Stimulated activated CD8-positive, alpha-beta memory T cell treated with anti-CD3 and anti-CD28 coated beads, Interleukin-12 subunit alpha, Interleukin-12 subunit beta, amount 100 ng/mL, for 1 hour (primary cell): Measurements from ENCODE around the gene MAGI1.
"Not testable (repeated sequence)": the region's sequence is repeated elsewhere in the genome, so short reads cannot be mapped to it uniquely, and the experiment has no call there.

Source experiments
- DNase-seq: peaks from one replicate; pipeline ENCODE4 v3.0.0-alpha.2; 2020; ENCODE audit warnings: low read depth

MAGI1 gene

DNA sequence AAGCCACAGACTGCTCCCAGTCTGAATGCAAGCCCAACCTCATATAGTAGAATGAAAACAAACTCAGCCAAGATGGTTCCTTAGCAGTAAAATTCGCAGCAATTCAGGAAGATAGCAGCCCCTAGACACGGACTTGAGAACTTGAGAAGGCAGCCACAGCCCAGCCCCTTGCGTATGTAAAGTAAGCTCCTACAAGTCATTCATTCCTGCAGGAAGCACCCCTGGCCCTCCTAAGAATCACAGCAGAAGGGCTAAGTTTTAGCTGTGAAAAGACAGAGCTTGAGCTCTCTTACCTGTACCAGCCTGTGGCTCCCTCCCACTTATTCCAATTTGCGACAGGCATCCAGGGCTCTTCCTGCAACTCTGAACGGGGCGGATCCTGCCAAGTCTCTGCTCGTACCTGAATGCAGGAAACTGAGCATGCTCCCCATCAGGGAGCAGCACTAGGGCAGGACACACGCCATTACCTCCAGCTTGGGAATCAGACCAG lies 136.4 kb downstream of the MAGI1 start:
- DNase-seq = no peak

- DNase-seq = no peak
Observed at GRCh38 chr3:65901226-65901625, 137.5 kb downstream of the MAGI1 start.

DNA sequence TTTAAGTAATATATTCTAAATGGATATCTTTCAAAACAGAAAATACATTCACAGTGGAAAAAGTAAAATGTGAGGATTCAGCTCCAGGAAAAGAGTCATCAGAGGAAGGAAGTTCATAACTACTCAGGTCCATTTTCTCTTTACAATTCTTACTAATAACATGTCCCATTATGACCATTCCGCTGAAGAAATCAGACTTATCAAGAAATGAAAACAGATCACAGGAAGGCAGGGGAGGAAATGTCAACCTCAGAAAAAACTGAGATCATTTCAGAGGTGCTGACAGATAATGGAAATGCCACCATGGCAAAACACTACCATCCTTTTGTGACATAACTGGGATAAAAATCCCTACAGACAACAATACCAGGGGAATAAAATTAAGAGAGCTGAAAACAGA lies 139.5 kb downstream of the MAGI1 start:
- DNase-seq = no peak

- no peak for DNase-seq
Observed at GRCh38 chr3:65897766-65898165, 141.0 kb downstream of the MAGI1 start.

DNA sequence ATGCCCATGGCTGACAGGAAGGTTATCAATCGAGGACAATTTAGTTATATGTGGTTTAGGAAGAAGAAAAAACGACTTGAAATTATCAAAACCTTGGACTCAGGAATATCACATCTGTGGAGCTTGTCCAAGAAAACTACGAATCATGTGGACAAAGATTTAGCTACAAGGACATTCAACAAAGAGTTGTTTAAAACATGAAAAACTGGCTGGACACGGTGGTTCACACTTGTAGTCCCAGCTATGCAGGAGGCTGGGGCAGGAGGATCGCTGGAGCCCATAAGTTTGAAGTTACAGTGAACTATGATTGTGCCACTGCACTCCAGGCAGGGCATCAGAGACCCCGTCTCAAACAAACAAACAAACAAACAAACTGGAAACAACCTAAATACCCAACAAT lies 142.4 kb downstream of the MAGI1 start:
- DNase-seq = no peak

DNA sequence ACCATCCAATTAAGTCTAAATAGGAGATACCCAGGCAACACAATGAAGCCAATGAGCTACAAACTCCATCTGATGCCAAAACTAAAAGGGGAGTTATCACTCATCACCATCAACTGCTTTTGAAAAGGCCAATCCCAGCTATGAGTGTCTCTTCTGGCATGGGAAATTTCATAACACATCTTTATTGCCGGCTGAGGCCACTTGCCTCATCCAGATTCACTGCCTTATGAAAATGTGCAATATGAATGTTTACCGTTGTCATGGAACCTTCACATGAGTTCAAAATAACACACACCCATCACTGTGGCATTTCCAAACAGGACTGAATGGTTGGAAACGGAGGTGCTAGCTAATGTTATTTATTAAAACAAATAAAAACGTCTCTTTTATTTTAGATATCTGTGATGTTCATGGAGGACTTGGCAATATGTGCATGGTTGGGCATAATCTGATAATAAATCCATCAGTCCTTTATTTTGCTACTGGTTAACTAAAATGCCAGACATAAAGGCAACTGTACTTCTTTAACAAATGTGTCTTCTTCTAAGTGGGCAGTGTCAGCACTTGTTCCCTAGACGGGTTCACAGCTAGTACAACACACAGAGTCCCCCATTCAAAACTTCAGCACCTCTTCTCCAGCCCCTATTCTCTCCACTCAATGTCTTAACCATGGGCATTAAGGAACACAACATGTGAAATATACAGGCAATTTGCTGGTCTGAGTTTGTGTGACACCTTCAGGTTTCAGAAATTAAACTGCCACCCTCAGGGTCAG lies 143.9 kb downstream of the MAGI1 start:
- no peak for DNase-seq

DNA sequence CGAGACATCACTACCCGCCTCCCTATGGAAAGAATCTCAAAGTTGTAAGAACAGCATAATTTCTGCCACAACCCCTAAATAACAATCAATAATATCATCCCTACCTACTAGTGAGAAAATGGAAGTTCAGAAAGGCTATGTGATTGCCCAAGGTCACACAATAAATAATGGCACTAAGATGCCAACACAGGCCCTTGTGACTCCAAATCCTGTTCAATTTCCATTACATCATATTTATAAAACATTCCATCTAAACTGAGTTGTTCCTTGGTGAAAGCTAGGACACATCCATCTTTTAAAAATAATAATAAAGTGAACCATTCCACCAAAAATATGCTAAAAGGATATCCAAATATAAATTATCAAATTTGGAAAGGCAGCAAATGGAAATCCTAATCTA lies 144.6 kb downstream of the MAGI1 start:
- DNase-seq = no peak

DNA sequence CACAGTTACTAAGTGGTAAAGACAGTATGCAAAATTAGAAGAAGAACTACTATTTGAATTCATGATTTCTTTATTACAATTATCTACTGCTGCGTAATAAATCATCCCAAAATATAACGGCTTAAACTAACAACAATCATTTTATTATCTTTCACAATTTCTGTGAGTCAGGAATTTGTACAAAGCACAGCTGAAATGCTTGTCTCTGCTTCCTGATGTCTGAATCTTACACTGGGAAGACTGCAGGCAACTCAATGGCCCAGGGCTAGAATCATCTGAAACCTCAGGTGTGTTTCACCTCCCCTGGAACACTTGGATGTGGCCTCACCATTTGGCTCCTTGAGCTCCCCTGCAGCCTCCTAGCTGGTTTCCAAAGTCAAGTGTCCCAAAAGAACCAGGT lies 145.1 kb downstream of the MAGI1 start:
- DNase-seq = no peak

DNA sequence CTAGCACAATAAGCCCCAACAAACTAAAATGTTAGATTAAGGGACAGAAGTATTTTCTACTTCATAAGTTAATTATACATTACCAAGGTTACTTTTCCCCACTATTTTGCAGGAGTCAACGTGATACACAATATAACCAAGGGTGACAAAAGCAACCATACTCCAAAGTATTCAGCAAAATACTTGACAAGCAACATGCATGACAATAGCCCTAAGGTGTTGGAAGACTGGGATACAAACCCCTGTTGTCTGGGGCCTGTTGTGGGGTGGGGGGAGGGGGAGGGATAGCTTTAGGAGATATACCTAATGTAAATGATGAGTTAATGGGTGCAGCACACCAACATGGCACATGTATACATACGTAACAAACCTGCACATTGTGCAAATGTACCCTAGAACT lies 147.2 kb downstream of the MAGI1 start:
- not testable (repeated sequence) for DNase-seq

DNA sequence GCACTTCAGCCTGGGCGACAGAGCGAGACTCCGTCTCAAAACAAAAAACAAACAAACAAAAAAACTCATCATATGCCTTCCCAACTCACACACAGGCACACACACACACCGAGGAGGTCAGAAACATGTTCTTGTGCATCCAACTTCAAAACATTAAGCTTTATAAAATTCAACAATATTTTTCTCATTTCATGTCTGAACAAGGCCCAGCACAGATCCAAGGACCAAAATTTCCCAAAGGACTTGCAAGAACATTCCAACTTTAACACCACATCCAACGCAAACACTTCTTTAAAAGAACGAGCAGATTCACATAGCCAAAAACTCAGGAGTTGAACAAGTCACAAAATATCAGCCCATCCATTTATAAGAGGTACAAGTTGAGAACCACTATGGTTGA lies 148.4 kb downstream of the MAGI1 start:
- DNase-seq = no peak

DNA sequence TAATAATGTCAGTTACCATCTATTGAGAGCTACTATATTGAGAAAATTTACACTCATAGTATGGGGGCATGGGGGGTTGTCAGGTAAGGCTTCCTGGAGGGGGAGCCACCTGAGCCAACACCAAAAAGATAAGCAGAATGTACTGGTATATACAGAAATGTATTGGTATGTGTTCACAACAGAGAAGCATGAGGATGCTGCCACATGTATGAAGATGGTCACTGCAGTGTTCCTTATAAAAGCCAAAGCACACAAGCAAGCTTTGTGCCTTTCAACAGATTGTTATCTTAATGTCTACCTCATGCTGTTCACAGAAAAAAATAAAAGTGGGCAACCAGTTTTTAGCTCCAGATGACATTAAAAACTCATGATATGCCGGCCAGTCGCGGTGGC lies 149.0 kb downstream of the MAGI1 start:
- no peak for DNase-seq

DNA sequence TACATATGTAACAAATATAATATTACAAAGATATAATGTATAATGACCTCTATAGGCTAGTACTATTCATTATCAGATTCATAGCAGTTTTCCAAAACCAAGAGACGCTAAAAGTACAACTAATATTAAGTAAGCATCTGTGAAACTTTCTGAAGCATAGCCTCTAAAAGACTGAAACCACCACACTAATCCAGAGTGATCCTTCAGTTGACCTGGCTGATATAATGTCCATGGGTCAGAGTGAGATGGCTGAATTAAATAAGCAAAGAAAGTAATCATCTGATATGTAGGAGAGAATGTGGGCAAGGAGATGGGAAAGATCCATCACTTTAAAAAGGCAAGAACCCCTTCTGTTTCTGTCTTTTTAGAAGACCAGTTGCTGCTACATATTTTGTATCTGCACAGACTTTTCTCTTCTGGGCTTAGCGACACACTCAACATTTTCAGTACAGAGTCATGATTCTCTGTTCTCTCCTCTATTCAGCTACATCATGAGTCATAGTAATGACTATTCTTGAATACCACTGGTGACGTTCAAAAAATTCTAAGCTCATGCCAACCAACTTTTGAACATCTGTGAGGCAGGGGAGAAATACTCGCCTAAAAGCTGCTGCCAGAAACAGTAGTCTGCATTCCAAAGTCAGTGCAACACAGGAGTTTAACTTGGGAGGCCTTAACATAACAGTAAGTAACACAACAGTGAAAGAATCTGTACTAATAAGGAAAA lies 149.6 kb downstream of the MAGI1 start:
- DNase-seq = no peak

GRCh38 chr3:65888196-65888595 lies 150.5 kb downstream of the MAGI1 start:
- DNase-seq = no peak

- no peak for DNase-seq
Observed at GRCh38 chr3:65886391-65886790, 152.3 kb downstream of the MAGI1 start.

- no peak for DNase-seq
Observed at GRCh38 chr3:65884071-65884470, 154.6 kb downstream of the MAGI1 start.

DNA sequence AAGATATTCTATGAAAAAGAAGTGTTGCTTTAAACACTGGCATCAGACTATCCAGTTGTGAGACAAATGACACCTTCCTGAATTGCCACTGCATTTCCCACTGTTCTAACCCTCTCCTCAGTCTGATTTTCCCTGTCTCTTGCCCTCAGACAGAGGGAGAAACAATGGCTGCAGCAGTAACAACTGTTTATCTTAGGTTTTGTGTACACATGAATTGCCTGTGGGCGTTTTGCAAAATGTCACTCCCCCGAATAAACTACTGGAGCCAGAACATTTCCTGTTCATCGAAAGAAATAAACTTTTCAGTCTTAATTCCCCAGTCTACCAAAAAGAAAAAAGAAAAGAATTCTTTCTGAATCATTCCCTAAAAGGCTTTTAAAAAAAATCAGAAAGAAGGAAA lies 155.1 kb downstream of the MAGI1 start:
- no peak for DNase-seq

GRCh38 chr3:65880350-65880749 lies 158.4 kb downstream of the MAGI1 start:
- no peak for DNase-seq

DNA sequence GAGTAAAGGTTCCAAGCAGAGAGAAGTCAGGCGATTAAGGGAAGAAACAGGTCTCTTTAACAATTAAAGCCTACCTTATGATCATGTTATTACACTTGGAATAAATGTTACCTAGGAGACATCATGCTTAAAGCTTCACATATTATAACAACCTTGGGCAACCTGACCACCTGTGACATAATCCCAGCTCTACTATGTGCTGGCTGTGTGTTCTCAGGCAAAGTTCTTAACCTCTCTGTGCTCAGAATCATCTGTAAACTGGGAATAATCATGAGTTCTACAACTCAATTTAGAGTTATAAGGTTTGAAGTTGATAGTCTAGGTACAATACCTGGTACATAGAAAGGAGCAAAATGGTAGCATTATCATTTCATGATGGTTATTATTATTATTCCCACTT lies 159.3 kb downstream of the MAGI1 start:
- DNase-seq = no peak

DNA sequence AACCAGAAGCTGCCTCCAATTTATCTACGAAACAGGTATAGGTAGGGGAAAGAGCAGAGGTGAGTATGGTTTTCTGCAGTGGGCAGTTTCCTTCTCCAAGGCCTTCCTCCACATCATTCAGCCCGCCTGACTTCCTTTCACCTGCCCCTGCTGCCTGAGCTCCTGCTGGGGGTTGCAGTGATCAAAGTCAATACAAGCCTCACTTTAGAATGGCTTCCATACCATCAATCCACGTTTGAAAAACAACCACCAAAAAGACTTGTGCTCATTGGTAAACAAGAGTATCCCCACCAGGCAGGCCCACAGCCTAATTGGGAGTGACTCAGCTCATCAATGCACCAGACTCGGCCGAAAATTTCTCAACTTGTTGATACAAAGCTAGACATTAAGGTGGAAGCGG lies 159.9 kb downstream of the MAGI1 start:
- no peak for DNase-seq

GRCh38 chr3:65877160-65877559 lies 161.6 kb downstream of the MAGI1 start:
- DNase-seq = no peak

DNA sequence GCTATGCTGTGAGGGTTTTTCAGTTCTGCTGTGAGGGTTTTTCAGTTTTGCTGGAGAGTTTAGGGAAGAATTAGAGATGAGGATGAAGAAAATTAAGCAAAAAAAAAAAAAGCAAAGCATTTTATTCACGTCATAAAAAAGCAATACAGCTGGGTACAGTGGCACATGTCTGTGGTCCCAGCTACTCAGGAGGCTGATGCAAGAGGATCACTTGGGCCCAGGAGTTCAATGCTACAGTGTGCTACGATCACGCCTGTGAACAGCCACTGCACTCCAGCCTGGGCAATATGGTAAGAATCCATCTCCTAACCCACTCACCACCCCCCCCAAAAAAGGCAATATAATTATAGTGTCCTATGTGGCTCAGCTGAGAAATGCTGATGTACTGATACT lies 162.7 kb downstream of the MAGI1 start:
- no peak for DNase-seq

DNA sequence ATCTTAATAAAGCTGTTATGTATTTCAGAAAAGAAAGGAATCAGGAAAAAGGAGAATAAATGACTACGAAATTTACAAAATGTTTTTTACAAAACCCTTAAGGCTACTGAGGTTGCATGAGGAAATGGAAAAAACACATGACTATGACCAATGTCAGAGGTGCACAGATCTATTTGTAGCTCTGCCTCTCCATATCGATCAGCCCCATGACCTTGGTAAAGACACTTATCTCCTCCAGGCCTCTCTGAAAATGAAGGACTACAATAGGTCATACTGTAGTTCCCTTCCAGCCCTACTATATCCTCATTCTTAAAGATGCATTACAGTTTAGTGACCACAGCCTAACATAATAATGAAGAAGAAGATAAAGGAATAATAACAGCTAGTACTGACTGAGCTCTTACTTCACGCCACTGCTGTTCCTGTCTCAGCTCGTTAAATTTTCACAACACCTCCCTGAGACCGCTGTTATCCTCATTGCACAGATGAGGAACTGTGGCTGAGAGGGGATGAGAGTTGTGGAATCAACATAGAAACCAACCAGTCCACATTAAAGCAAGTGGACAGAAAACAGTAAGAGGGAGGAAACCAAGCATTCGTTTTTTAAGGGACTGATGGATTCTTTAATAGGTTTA lies 163.2 kb downstream of the MAGI1 start:
- DNase-seq = no peak

DNA sequence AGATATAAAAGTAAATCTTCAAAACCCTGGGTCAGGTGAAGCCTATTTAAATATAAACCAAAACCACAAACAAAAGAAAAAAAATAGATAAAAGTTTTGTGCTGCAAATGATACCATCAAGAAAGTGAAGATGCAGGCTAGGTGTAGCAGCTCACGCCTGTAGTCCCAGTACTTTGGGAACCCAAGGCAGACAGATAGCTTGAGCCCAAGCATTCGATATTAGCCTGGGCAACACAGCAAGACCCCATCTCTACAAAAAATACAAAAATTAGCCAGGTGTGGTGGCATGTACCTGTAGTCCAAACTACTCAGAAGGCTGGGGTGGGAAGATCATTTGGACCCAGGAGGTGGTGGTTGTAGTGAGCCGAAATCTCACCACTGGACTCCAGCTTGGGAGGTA lies 164.8 kb downstream of the MAGI1 start:
- DNase-seq = no peak
